Ramos (cell line): ENCODE measurements around the gene OR10J4.
"Not testable (repeated sequence)": the region's sequence is repeated elsewhere in the genome, so short reads cannot be mapped to it uniquely, and the experiment has no call there.

Experiments used
- in situ Hi-C: fragments of 300-500 bp; cut with MboI; formaldehyde crosslinking; loops from one replicate; pipeline ENCODE4 v1.14.3; 2022; ENCODE audit warnings: low sequenced_read_pairs; ENCODE audit not compliant: unreplicated experiment

OR10J4 gene

DNA sequence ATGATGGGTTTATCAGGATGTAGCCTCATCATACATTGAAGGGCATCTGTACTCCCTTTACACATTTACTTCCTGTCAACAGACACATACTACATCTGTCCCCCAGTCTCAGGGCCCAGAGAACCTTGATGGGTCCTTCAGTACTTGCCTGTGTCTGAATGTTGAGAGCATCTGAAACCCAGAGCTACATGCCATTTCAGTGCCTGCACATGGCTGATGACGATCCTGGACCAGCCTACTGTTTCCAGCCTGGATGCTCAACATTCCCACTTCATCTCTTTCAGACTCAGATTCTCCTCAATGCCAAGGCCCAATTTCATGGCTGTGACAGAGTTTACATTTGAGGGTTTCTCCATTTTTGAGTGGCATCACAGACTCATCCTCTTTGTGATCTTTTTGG, at the start of gene OR10J4:
TSS of gene OR10J4 (plus strand) at position 301 of the 400 bp plus-strand sequence.
- in situ Hi-C loops, result no loop called here

DNA sequence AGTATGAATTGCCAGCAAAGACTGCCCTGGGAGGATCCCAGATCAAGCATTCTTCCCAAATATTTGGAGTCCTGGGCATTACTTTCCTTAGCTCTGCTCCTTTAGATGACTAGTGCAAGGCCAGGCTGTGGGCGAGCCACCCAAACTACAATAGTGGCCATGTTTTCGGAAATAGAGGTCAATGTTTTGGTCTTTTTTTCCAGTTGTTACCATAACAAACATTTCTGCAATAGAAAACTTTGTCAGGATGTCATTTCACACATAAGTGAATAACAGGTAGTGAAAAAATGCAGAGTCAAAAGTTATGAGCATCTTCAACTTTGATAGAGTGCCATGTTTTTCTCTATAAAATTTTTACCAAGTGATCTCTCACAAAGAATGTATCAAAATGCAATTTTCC, 25.2 kb upstream of the OR10J4 start:
- in situ Hi-C loops, result no loop called here

- in situ Hi-C loops, result no loop called here
These were observed 23.1 kb upstream of the OR10J4 start for GRCh38 chr1:159408862-159409400.

DNA sequence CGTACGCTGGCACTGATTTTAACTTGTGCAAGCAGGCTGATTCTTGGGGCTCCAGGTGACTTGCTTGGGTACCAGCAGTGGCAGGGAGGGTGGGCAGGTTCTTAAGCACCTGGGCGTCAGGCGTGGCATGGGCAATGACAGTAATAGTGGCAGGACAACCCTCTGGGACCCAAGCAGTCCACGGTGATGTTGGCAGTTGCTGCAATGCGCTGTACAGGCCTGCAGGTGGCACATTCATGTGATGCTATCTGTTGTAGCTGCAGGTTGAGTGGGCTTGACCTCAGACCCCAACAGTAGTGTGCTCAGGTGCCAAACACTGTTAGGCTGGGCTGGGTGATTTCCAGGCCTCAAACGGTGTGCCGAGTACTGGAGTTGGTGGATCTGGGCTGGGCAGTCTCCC, 10.2 kb upstream of the OR10J4 start:
- in situ Hi-C loops, result no loop called here

- in situ Hi-C loops, result no loop called here
These were observed 3.5 kb upstream of the OR10J4 start for GRCh38 chr1:159428536-159428935.

DNA sequence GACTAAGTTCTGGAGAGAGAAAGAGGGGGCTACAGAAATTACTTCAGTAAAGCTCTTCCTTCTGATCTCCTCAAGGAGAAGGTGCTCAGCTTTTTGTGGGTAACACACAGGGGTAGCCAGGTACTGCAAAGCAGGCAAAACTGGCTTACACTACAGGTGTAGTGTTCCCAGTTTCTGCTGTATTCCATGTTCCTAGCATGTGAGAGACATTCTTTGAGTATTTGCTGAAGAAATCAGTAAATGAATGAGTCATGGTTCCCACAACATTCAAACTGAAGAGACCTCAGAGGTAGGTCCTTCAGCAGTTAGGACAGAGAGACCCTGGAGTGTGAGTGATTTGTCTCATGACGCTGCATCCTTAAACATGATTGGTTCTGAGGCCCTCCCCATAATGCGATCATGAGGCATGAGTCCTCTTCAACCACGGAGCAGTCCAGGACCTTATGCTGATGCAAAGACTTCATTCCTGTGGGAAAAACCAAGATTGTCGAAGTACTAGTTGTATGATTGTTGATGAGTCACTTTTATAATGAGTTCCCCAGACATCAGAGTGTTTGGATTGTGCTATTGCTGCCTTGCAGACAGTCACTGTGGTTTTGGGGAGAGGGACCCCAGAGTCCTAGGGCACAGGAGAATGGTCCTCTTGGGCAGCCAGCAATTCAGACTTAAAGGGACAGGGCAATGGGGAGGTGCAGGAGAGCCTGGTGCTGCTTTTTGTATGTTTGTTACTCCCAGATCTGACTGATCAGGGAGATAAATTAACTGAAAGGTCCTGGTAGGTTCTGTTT, 2.7 kb upstream of the OR10J4 start:
- in situ Hi-C loops, result no loop called here

- in situ Hi-C loops, result no loop called here
These were observed 1.0 kb upstream of the OR10J4 start for GRCh38 chr1:159430985-159431384.

GRCh38 chr1:159436469-159436868, 4.5 kb downstream of the OR10J4 start:
- in situ Hi-C loops, result no loop called here

DNA sequence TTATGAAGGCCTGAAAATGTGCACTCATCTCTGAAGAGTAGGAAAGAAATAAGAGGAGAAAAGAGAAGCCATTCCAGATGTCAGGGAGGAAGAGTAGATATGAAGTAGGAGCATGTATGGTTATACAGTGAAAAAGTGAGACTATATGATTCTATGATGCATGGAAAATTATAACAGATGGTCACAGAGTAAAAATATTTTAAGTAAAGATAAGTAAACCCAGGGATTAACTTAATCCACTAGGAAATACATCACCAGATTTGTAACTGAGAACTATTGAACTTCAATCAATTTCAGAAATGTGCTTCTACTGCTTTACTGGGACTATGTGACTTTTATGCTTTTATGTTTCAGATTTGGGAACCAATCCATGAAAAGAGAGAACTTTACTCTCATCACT, 7.4 kb downstream of the OR10J4 start, which contains the start of gene OR10J1:
TSS of gene OR10J1 (plus strand) at position 301 of the 400 bp plus-strand sequence. CDS start at position 371, 70 bp downstream.
- in situ Hi-C loops, result no loop called here

- in situ Hi-C loops, result no loop called here
These were observed 9.4 kb downstream of the OR10J4 start for GRCh38 chr1:159441360-159441759.

DNA sequence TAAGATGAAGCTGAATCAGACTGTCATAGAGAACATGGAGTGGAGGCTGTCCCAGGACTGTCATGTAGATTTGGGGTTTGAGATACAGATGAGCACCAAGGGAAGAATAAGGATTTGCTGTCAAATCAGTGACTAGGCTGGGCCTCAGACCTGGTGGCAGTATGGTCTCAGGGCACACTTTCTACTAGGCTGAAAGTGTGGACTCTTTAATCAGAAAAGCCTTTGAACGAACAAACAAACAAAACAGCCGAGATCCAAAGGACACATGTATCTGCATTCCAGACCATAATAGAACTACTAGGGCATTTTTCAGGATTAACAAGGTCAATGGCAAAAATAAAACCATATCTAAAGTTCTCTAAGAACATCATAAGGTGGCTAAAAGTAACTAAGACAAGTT, 10.4 kb downstream of the OR10J4 start:
- in situ Hi-C loops, result no loop called here

GRCh38 chr1:159443066-159443750, 11.2 kb downstream of the OR10J4 start:
- in situ Hi-C loops, result no loop called here

- in situ Hi-C loops, result no loop called here
These were observed 12.5 kb downstream of the OR10J4 start for GRCh38 chr1:159444511-159444910.

DNA sequence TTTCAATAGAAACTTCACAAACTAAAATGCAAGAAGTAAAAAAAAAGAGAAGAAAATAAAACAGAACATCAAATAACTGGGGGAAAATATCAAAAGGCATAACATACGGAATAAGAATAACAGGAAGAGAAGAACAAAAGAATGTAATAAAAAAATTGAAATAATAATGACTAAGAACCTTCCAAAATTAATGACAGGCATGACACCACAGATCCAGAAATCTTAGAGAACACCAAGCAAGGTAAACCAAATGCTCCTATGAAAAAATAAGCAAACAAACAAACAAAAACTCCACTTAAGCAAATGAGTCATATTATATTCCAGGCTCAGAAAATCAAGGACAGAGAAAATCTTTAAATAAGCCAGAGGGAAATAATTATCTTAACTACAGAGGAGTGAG, 16.2 kb downstream of the OR10J4 start:
- in situ Hi-C loops, result no loop called here

DNA sequence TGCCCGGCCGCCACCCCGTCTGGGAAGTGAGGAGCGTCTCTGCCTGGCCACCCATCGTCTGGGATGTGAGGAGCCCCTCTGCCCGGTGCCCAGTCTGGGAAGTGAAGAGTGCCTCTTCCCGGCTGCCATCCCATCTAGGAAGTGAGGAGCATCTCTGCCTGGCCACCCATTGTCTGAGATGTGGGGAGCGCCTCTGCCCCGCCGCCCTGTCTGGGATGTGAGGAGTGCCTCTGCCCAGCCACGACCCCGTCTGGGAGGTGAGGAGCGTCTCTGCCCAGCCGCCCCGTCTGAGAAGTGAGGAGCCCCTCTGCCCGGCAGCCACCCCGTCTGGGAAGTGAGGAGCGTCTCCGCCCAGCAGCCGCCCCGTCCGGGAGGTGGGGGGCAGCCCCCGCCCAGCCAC, 17.6 kb downstream of the OR10J4 start:
- in situ Hi-C loops, result not testable (repeated sequence)

DNA sequence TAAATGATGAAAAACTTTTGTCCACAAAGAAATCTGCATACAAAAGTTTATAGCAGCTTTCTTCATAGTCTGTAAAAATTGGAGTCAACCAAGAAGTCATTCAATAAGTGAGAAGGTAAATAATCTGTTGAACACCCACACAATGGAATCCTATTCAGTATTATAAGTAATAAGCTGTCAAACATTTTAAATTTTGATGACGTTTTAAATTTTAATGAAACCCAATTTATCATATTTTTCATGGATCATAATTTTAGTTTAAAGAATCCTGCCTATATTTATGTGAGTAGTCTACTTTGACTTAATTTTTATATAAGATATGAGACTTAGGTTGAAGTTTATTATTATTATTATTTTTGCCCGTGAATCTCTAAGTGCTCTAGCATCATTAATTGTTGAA, 27.5 kb downstream of the OR10J4 start:
- in situ Hi-C loops, result no loop called here

- in situ Hi-C loops, result no loop called here
These were observed 33.2 kb downstream of the OR10J4 start for GRCh38 chr1:159465191-159465603.

GRCh38 chr1:159468321-159468720, 36.3 kb downstream of the OR10J4 start:
- in situ Hi-C loops, result no loop called here

GRCh38 chr1:159469921-159470533, 38.0 kb downstream of the OR10J4 start:
- in situ Hi-C loops, result no loop called here

GRCh38 chr1:159473335-159473734, 41.3 kb downstream of the OR10J4 start:
- in situ Hi-C loops, result no loop called here

DNA sequence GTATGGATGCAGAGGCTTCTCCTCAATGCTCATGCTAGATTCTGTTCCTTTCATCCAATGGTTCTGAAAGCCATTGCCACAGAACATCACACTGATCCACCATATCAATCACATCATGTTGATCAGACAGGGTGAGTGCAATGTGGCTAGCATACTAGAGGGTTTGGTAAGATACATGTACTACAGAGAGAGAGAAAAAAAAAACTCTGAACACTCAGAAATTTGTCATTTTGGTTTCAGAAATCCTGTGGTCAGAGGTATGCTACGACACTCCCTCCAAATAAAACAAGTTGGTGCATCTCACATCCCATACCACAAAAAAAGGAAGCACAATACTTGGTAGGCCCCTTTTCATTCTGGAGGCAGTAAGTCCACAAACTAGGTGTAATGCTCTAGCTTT, 42.9 kb downstream of the OR10J4 start:
- in situ Hi-C loops, result no loop called here
